Upper lobe of left lung (tissue), 6 donors: ENCODE results near the gene EPC2. TPM values are rescaled to one million over a fixed set of nuclear protein-coding genes. Genes with fewer than 3 reads are reported as not detected.
"Not testable (repeated sequence)": the region's sequence is repeated elsewhere in the genome, so short reads cannot be mapped to it uniquely, and the experiment has no call there.

Experiments used
- ATAC-seq, 2 donors: fragments of 200-7000 bp; cut with Tn5 transposase; one replicate each; pipeline ENCODE4 v1.9.1; 2022; ENCODE audit warnings: mild to moderate bottlenecking in 2 of 2, moderate library complexity in 2 of 2; ENCODE audit not compliant: low FRiP score in 2 of 2
- DNase-seq, 2 donors: peaks; one replicate each; pipeline ENCODE4 v3.0.0-alpha.2; 2019 to 2020
- H3K27ac ChIP-seq, 4 donors: fragments of 200-600 bp; sonication (generic); one replicate each; pipeline ENCODE4 v1.5.1; 2016 to 2019
- H3K27me3 ChIP-seq, 4 donors: fragments of 200-600 bp; sonication (generic); one replicate each; pipeline ENCODE4 v1.5.1; 2017 to 2019
- H3K36me3 ChIP-seq, 4 donors: fragments of 200-600 bp; sonication (generic); one replicate each; pipeline ENCODE4 v1.5.1; 2016 to 2019
- H3K4me1 ChIP-seq, 4 donors: fragments of 200-600 bp; sonication (generic); one replicate each; pipeline ENCODE4 v1.5.1; 2018 to 2019
- H3K4me3 ChIP-seq, 4 donors: fragments of 200-600 bp; sonication (generic); one replicate each; pipeline ENCODE4 v1.5.1; 2017 to 2019; ENCODE audit warnings: mild to moderate bottlenecking in 2 of 4, moderate library complexity in 1 of 4
- H3K9me3 ChIP-seq, 4 donors: fragments of 200-600 bp; sonication (generic); one replicate each; pipeline ENCODE4 v1.5.1; 2018 to 2019
- EP300 ChIP-seq, 4 donors: sonication (generic); formaldehyde crosslinking; IDR thresholded peaks; one replicate each; pipeline ENCODE4 v1.5.1; 2017; ENCODE audit warnings: antibody characterized with exemption in 4 of 4, control low read depth in 2 of 4
- POLR2A ChIP-seq, 4 donors: fragments of 450-650 bp; IDR thresholded peaks; one replicate each; pipeline ENCODE4 v1.5.1; 2016 to 2017; ENCODE audit warnings: antibody characterized with exemption in 4 of 4, mild to moderate bottlenecking in 2 of 4
- POLR2AphosphoS5 ChIP-seq, 2 donors: sonication (generic); formaldehyde crosslinking; IDR thresholded peaks; one replicate each; pipeline ENCODE4 v1.5.1; 2017; ENCODE audit warnings: antibody characterized with exemption in 2 of 2
- WGBS, 2 donors: methylation state at CpG; one replicate each; pipeline ENCODE4 v1.1.5; 2017 to 2018; 5-methylcytosine and 5-hydroxymethylcytosine counted together
- total RNA-seq, 6 donors: library from RNA; depleted of rRNA in 4 of 6; stranded (reverse); fragments of >200 nt in 4 of 6; gene quantifications; one replicate each; pipeline versions ENCODE4 v1.1.0 to v1.2.1, GENCODE V29; 2016 to 2021
- TF ChIP-seq, protein P1 (sequence below), 6 experiments: fragments of 450-650 bp in 4 of 6; fragments of 200-600 bp in 2 of 6; sonication (generic) in 2 of 6; IDR thresholded peaks; one replicate each; pipeline ENCODE4 v1.5.1; 2016 to 2019; ENCODE audit warnings: antibody characterized with exemption in 6 of 6
- donor health status: DM: no; HTN: no; CAD: no; lungs with moderate emphysema.
- donor health status: DM: no; HTN: yes; CAD: no; lungs with severe emphysema.

The EPC2 gene
- total RNA-seq, 6 donors from 2014 or later: 15.2 to 53.2 (median 31.5) TPM

DNA sequence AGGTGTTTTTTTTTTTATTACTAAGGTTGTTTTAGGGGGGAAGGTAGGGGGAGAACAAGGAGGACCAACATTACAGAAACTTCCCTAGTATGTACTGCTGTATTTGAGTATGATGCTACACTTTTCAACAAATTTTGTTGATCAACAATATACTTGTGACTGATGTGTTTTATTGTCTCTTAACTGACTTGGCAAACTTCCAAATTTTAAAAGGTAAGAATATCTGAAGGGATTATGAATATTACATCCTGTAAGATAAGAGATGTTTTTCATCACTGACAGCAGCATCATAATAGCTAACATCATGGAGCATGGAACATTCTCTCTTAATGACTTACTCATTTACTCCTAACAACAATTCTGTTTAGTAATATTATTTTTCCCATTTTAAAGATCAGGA is 144.5 kb downstream of the EPC2 start:
- H3K27me3 ChIP-seq: no peaks in the 10 kb centered on the region
- TF ChIP-seq POLR2A (IDR thresholded peaks at IDR 0.05) (no peak), EP300 (IDR thresholded peaks at IDR 0.05) (no peak), POLR2AphosphoS5 (IDR thresholded peaks at IDR 0.05) (no peak)
- TF ChIP-seq, protein P1, sequence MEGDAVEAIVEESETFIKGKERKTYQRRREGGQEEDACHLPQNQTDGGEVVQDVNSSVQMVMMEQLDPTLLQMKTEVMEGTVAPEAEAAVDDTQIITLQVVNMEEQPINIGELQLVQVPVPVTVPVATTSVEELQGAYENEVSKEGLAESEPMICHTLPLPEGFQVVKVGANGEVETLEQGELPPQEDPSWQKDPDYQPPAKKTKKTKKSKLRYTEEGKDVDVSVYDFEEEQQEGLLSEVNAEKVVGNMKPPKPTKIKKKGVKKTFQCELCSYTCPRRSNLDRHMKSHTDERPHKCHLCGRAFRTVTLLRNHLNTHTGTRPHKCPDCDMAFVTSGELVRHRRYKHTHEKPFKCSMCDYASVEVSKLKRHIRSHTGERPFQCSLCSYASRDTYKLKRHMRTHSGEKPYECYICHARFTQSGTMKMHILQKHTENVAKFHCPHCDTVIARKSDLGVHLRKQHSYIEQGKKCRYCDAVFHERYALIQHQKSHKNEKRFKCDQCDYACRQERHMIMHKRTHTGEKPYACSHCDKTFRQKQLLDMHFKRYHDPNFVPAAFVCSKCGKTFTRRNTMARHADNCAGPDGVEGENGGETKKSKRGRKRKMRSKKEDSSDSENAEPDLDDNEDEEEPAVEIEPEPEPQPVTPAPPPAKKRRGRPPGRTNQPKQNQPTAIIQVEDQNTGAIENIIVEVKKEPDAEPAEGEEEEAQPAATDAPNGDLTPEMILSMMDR (IDR thresholded peaks at IDR 0.05): no peak

DNA sequence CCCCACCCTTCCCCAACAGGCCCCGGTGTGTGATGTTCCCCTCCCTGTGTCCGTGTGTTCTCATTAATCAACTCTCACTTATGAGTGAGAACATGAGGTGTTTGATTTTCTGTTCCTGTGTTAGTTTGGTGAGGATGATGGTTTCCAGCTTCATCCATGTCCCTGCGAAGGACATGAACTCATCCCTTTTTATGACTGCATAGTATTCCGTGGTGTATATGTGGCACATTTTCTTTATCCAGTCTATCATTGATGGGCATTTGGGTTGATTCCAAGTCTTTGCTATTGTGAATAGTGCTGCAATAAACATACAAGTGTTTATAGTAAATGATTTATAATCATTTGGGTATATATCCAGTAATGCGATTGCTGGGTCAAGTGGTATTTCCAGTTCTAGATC is 145.6 kb downstream of the EPC2 start:
- not testable (repeated sequence) for DNase-seq, H3K27ac ChIP-seq, H3K9me3 ChIP-seq, ATAC-seq, H3K27me3 ChIP-seq, H3K4me3 ChIP-seq, H3K4me1 ChIP-seq
- H3K36me3 ChIP-seq: peaks cover 4 to 18% (median 7%) of the 10 kb centered on the region in 4 donors
- WGBS, 2 donors: 93% methylated on average over 5 of the region's 5 CpGs

More for the DNA sequence above, 144.5 kb downstream of the EPC2 start:
- H3K4me3 ChIP-seq: no peak overlapping the region
- no peaks in the 10 kb centered on the region for H3K9me3 ChIP-seq
- no peak overlapping the region for H3K27ac ChIP-seq
- DNase-seq: no peak
- ATAC-seq: no peak
- no peaks in the 10 kb centered on the region for H3K4me1 ChIP-seq
- peaks cover 11 to 29% (median 18%) of the 10 kb centered on the region in 4 donors for H3K36me3 ChIP-seq

DNA sequence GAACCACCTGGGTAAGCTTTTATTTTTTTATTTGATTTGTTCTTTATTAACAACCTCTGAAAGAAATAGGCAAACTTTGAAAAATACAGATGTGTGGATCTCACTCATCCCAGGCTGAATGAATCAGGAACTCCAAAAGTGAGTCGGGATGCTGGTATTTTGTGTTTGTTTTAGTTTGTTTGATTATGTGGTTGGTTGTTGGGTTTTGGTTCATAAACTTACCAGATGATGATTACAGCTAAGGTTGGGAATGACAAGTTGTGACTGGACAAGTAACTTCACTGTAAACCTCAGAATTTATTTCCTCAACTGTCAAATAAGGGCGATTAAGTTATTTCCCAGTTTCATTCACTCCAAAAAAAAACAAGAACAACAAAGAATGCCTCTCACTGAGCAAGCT is 150.0 kb downstream of the EPC2 start:
- WGBS, 2 donors: 67 to 71% methylated on average over 2 of the region's 2 CpGs
- ATAC-seq (no peak), DNase-seq (no peak)
- TF ChIP-seq POLR2A (IDR thresholded peaks at IDR 0.05) (no peak), POLR2AphosphoS5 (IDR thresholded peaks at IDR 0.05) (no peak), EP300 (IDR thresholded peaks at IDR 0.05) (no peak)
- TF ChIP-seq, protein P1 (IDR thresholded peaks at IDR 0.05): no peak
- no peaks in the 10 kb centered on the region for H3K4me1 ChIP-seq
- H3K36me3 ChIP-seq: no peaks in the 10 kb centered on the region
- no peaks in the 10 kb centered on the region for H3K9me3 ChIP-seq
- H3K4me3 ChIP-seq: no peak overlapping the region
- H3K27me3 ChIP-seq: no peaks in the 10 kb centered on the region
- no peak overlapping the region for H3K27ac ChIP-seq

DNA sequence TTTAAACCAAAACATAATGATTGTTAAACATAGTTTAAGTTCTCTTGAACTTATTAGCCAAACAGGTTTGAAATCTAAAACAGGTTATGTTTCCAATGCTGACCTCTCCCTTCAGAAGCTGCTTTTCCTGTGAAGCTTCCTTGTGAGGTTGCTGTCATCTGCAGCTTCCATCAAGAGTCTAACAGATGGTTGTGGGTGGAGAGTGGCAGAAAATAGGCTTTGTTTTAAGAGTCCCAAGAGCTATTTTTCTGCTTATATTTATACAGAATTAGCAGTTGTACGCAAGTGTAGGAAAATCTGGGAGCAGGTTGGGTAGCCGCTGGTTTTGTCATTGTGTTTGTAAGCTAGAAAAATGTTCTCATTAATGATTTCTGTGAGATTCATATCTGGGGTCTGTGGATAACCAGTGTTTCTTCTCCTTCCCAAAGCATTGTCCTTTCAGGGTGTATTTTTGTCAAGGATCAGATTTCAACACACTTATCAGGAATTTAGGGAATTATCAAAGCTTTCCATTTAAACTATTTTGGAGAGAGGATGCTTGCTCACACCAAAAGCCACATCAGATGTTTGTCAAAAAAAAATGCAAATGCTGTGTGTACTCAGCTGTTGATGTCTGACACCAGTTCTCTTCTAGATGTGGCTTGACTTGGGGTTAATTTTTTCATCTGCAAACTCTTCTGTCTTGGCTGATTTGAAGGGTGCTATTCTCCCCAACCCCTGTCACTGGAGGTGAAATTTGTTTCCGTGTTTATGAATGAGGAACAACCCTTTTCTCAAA is 152.4 kb downstream of the EPC2 start:
- Histone ChIP-seq H3K9me3 (no peaks in the 10 kb centered on the region), H3K4me1 (no peaks in the 10 kb centered on the region), H3K27ac (no peak overlapping the region), H3K36me3 (no peaks in the 10 kb centered on the region), H3K4me3 (no peak overlapping the region), H3K27me3 (no peaks in the 10 kb centered on the region)
- DNase-seq (no peak), ATAC-seq (no peak)
- no peak for TF ChIP-seq EP300 (IDR thresholded peaks at IDR 0.05)
- no peak for TF ChIP-seq POLR2AphosphoS5 (IDR thresholded peaks at IDR 0.05)
- TF ChIP-seq, protein P1 (IDR thresholded peaks at IDR 0.05): no peak
- TF ChIP-seq POLR2A (IDR thresholded peaks at IDR 0.05): no peak
- 67 to 83% methylated on average over 3 of the region's 3 CpGs for WGBS, 2 donors

DNA sequence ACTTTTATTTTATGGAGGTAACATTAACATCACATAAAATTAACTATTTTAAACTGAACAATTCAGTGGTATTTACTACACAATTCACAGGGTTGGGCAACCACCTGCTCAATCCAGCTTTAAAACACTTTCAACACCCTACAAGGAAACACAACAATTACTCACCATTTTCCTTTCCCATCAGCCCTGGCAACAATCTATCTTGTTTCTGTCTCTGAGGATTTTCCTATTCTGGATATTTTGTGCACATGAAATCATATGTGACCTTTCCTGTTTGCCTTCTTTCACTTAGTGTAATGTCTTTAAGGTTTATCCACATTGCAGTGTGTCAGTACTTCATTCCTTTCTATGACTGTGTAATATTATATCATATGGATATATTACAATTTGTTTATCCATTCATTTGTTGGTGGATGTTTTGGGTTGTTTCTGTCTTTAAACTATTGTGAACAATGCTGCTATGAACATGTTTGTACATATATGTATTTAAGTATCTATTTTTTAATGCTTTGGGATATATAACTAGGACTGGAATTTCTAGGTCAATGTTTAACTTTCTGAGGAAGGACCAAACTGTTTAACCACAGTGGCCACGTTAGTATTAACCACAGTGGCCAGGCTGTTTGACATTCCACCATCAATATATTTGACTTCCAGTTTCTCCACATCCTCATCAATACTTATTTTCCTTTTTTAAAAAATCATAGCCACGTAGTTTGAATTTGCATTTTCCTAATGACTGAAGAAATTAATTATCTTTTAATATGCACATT is 158.1 kb downstream of the EPC2 start:
- H3K27me3 ChIP-seq: no peaks in the 10 kb centered on the region
- no peaks in the 10 kb centered on the region for H3K9me3 ChIP-seq
- H3K4me3 ChIP-seq: no peak overlapping the region
- 64 to 71% methylated on average over 2 of the region's 2 CpGs for WGBS, 2 donors
- ATAC-seq: no peak
- no peak for DNase-seq
- no peaks in the 10 kb centered on the region for H3K4me1 ChIP-seq
- TF ChIP-seq, protein P1 (IDR thresholded peaks at IDR 0.05): no peak
- TF ChIP-seq EP300 (IDR thresholded peaks at IDR 0.05) (no peak), POLR2A (IDR thresholded peaks at IDR 0.05) (no peak), POLR2AphosphoS5 (IDR thresholded peaks at IDR 0.05) (no peak)
- H3K27ac ChIP-seq: no peak overlapping the region
- no peaks in the 10 kb centered on the region for H3K36me3 ChIP-seq
